Measurements from ENCODE around the gene DACT2.
"Not testable (repeated sequence)": the region's sequence is repeated elsewhere in the genome, so short reads cannot be mapped to it uniquely, and the experiment has no call there.

DACT2 gene

DNA sequence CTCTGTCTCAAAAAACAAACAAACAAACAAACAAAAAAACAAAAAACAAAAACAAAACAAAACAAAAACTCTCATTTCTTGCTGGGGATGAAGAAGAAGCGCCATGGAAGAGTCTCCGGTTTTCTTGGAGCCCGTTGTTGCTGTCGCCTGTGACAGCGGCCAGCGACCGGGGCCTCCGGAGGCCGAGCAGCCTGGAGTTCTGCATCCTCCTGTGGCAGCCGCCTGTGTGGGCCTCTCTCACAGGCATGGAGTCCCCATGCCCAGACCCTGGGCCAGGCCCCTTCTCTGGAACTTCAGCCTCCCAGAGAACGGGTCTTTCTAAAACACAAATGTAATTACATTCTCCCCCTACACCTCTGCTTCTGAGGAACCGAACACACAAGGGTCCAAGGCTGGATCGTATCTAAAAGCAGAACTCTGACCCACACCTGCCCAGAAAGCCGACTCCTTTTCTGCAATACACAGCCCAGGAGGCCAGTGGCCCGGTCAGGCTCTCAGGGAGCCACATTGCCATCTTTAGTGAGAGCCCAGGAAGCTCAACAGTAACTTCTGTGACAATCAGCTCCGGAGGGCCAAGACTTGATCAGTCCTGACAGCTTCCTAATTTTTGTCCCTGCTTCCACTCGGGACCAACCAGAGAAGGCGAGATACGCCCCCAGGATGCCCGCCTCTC lies 18.5 kb downstream of the DACT2 start:
- no peak for DNase-seq

- DNase-seq: no peak
Observed at GRCh38 chr6:168299541-168300511, 19.8 kb downstream of the DACT2 start.

- no peak for DNase-seq
Observed at GRCh38 chr6:168297643-168298042, 21.9 kb downstream of the DACT2 start.

DNA sequence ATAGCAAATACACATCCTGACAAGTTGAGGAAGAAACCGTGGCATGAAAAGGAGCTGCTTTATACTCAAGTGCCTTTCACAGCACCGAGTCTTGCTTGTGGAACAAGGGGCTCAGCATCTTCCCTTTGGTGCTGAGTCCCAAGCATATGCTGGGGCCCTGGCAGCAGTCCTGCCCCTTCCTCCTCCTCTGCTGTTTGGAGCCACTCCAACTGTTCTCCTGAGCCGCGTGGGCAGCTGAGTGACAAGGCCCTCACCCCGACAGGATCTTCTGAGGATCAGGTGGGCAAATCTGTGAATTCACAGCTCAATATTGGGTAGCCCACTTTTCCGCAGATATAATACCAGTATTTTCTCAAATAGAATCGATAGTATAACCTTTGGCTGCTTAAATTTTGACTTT lies 24.7 kb downstream of the DACT2 start:
- no peak for DNase-seq

DNA sequence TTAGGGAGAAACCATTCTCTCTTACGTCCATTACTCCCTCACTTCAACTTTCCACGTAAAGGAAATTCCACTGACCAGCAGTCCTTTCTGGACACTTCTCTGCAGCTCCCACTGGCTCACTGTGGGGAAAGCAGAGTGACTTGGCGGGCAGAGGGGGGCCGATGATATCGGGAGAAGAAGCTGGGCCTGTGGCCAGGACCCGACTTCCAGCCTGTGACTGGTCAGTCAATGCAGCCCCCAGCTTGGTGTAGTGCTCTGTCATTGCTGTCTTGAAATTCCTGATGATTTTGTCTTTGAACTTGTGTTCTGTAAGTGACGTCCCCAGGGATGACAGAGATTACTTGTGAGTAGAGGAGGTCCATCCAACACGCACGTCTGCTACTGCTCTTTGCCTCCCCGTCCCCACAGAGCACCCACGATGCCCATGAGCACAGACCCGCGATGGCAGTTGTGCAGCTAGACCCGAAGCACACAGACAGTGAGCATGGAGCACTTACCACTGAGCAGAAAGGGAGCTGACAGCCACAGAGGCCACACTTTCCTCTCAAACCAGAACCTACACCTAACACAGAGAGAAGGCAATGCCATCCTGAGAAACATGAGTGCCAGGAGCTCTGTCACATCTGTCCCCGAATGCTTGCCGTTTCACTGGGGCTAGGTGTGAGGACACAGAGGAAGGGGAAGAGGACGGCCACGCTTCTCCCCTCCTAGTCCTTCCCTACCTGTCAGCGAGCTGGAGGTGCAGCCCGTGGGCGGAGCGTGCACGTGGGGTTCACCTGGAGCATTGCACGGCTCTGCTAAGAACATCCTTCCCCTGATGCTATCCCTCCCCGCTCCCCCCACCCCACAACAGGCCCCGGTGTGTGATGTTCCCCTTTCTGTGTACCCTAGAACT lies 25.7 kb downstream of the DACT2 start:
- no peak for DNase-seq

- DNase-seq: no peak
Observed at GRCh38 chr6:168292826-168293225, 26.8 kb downstream of the DACT2 start.

DNA sequence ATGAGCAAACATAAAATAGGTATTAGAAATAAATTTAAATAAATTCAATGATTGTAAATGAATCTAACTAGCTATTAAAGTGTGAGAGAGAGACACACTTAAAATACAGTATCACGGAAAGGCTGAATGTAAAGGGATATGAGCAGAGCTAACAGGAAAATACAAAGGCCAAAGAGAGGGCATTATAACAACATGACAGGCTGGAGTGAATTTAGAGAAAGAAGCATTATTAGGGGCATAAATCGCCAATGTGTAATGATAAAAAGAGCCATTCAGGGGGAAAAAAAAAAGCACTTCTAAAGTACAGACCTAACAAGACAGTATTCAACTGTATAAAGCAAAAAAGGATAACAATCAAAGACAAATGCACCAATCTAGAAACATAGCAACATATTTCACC lies 28.1 kb downstream of the DACT2 start:
- DNase-seq: no peak

- no peak for DNase-seq
Observed at GRCh38 chr6:168290095-168290494, 29.5 kb downstream of the DACT2 start.

DNA sequence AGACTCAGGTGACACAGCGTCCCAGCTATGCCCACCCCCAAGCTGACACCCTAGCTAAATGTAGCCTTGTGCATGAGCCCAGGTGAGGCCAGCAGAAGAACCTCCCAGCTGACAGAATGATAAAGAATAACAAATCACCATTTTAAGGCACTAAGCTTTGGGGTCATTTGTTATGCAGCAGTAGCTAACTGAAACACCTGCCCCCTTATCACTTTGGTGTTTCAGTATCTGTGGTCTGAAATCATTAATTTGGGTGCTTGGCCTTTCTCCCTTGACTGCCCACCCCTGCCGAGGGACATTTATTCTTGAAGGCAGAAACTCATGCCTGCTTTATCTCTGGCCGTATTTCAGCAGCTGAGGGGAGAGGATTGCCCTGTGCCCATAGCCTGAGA lies 30.0 kb downstream of the DACT2 start:
- DNase-seq: no peak

GRCh38 chr6:168288781-168289570 lies 30.6 kb downstream of the DACT2 start:
- no peak for DNase-seq

DNA sequence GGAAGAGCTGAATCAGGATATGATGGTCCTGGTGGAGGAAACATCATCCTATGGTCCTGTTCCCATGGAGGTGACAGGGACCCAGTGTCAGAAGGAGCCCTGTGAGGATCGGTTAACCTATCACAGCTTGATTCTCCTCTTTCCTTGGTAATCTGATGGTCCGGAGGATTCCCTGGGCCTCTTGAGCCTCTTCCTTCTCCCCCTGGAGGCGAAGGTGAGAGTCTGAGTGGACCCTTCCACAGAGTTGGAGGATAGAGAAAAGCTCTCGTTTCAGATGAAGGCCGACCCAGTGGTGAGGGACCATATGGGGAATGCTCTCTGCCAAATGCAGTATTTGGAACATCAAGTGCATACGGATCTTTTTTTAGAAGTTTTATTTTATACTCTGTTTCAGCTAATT lies 32.1 kb downstream of the DACT2 start:
- not testable (repeated sequence) for DNase-seq

DNA sequence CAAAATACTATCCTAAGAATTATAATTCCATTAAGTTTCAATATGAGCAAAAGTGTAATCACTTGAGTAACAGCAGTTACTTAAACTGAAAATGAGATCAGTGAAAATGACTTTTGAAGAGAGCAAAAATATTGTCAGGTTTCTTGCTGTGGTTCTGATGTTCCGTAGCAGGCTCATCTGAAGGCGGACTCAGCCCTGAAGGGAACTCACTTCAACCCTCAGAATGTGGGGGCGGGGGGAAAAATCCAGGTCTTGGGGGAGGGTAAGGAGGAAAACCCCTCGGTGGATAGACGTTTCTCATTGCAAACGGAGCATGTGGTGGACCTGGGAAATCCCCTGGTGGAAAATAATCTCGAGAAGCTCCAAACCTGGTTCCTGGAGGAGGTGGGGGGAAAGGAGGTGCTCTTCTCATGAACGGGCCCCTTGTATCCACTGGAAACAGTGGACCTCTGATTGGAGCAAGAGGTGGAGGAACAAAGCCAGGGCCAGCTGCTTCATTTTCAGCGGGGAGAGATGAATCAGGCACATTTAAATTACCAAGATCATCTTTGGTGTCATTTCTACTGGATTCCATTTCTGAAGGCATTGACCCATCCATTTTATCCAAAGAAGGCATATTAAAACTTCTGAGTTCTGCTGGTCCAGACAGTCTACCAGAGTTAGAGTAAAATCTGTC lies 32.7 kb downstream of the DACT2 start:
- not testable (repeated sequence) for DNase-seq

DNA sequence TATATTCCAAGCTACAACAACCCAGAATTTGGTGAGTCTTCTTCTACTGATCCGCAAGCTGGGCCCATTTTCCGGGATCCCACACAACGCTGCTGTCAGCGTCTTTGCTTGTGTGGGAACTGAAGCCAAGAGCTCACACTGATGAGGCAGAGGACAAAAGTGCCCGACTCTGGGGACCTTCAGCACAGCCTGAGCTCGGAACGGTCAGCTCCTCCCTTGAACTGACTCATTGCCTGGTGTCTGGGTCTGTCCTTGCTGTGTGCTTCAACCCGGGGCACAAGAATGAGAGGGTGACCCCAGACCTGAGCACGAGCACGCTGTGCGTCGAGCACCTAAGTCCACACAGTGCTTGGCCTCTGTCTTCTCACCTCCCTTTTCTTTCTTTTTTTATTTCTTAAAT lies 33.5 kb downstream of the DACT2 start:
- no peak for DNase-seq

DNA sequence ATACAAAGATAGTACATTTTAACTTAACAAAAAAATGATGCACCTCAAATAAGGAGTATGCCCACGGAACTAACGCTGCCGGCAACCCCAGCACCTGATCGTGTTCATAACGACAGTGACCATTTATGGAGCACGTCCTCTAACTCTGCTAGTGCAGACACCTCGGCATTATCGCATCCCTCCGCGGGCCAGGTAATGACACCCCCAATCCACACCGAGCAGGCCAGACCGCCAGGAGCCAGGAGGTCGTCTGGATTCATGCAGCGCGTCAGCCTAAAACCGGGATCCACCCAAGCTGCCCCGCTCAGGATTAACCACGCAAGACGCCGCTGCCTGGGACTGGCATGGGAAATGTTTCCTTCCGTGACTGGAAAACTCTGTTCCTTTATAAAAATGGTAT lies 34.1 kb downstream of the DACT2 start:
- no peak for DNase-seq

GRCh38 chr6:168284187-168284586 lies 35.4 kb downstream of the DACT2 start:
- DNase-seq: no peak

DNA sequence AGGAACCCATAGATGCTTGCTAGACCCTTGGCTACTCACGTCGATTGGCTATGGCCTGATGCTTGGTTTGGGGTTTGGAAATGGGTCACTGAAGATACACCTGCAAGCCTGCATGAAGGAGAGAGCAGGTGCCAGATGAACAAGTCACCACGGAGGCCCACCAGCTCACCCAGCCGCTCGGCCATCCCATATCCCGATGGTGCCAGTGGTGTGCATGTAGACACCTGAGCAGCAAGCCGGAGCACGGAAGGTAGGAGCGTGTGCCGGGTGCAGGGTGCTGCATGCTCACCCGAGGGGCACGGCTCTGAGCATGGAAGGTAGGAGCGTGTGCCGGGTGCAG lies 35.9 kb downstream of the DACT2 start:
- DNase-seq: no peak

DNA sequence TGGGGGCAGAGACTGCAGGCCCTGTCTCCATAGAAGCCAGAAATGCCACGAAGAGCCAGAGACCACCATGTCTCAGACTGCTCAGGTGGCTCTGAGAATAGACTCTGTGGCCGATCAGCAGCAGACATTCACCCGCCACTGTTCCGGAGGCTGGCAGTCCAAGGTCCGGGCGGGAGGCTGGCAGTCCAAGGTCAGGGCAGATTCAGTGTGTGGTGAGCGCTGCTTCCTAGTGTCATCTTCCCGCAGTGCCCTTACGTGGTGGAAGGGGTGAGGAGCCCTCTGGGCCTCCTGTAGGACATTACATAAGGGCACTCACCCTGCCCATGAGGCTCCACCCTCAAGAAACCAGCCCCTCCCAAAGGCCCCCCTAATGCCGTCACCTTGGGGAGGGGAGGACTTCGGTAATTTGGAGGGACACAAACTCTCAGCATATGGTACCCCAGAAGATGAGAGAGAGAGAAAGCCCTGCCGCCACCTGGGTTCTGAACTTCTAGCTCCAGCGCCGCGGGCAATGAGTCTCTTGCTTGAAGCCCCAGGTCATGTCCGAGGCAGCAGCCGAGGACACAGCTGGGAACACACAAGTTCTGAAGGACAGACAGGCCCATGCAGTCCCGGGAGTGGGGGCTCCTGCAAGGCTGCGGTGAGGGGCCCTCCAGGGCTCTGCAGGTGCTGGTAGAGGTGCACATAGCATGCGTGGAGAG lies 36.4 kb downstream of the DACT2 start:
- DNase-seq: no peak

- DNase-seq: no peak
Observed at GRCh38 chr6:168281826-168282225, 37.8 kb downstream of the DACT2 start.

DNA sequence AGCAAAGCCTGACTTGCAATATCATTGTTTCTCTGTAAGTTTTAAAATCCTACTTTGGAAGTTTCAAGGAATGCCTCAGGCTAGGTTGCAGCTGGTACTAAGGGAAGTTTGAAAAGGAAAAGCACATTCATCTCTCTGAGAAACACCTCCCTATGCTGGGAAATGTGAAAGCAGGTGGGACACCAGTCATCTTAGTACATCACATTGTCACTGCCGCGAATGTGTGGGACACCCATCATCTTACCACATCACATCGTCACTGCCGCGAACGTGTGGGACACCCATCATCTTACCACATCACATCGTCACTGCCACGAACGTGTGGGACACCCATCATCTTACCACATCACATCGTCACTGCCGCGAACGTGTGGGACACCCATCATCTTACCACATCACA lies 38.3 kb downstream of the DACT2 start:
- DNase-seq: not testable (repeated sequence)

GRCh38 chr6:168280899-168281245 lies 38.7 kb downstream of the DACT2 start:
- no peak for DNase-seq
